Glomerular visceral epithelial cell (primary cell): ENCODE results near the gene HSPA2.
"Not testable (repeated sequence)": the region's sequence is repeated elsewhere in the genome, so short reads cannot be mapped to it uniquely, and the experiment has no call there.

Experiments used
- DNase-seq: peaks from one replicate; pipeline ENCODE4 v3.0.0-alpha.2; 2016; ENCODE audit errors: extremely low spot score

The HSPA2 gene

DNA sequence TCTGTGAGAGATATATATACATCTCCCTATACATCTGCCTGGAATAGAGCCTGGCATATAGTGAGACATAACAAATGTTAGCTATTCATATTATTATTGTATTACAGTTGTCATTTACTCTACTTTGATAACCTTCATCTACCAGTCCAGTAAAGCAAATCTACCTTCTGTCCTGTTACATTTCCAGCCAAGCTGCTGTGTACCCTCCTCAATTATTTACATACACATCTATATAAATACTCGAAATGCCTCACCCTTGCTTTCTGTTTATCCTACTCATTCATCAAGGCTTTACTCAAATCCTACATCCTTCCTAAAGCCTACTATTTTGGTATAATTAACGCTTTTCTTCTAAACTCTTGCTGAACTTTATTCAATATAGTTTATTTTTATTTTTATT is 27.3 kb upstream of the HSPA2 start:
- DNase-seq: no peak

DNA sequence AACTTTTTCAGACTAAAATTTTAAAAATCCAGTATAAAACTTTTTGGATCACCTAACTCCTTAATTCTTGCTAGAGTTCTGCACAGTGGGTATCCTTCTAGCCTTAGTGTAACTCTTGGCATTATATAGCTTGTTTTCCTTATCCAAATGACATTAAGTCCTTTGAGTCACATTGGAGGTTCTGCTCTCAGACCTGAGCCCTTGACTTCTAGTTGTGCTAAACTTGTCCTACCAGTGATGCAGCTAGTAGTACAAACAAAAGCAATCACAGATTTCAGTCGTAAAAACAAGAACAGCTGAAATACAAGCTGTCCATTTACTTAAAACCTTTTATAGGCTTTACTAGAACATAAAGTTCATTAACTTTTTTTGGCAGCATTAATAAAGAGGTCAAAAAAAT is 25.5 kb upstream of the HSPA2 start:
- DNase-seq: no peak

GRCh38 chr14:64516969-64517368 is 23.6 kb upstream of the HSPA2 start:
- DNase-seq: no peak

GRCh38 chr14:64517667-64518066 is 22.9 kb upstream of the HSPA2 start:
- DNase-seq: not testable (repeated sequence)

DNA sequence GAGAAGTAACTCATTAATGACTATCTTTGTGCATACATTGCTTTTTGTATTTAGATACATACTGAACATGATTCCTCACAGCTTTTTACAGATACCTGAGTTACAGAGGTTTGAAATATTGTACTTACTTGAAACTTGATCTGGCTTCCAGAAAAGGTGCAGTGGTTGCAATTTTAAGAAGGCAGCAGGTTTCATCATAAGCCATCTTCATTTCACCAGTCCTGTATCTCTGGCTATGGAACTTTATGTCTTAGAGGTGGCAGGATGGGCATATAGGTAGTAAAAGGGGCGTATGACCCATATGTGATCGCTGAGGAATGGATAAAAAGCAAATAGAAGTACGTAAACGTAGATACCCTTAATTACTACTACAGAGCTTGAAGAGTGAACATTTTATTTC is 22.3 kb upstream of the HSPA2 start:
- no peak for DNase-seq

DNA sequence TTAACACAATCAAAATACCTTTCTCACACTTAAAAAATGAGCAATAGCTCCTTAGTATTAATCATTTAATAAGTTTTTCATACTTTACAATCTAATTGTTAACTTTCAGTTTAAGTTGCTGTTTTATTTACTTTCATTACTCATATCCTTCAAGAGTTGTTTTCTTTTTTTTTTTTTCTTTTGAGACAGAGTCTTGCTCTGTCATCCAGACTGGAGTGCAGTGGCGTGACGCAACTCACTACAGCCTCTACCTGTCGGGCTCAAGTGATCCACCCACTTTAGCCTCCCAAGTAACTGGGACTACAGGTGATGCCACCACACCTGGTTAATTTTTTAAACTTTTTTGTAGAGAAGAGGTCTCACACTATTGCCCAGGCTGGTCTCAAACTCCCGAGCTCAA is 19.8 kb upstream of the HSPA2 start:
- no peak for DNase-seq

DNA sequence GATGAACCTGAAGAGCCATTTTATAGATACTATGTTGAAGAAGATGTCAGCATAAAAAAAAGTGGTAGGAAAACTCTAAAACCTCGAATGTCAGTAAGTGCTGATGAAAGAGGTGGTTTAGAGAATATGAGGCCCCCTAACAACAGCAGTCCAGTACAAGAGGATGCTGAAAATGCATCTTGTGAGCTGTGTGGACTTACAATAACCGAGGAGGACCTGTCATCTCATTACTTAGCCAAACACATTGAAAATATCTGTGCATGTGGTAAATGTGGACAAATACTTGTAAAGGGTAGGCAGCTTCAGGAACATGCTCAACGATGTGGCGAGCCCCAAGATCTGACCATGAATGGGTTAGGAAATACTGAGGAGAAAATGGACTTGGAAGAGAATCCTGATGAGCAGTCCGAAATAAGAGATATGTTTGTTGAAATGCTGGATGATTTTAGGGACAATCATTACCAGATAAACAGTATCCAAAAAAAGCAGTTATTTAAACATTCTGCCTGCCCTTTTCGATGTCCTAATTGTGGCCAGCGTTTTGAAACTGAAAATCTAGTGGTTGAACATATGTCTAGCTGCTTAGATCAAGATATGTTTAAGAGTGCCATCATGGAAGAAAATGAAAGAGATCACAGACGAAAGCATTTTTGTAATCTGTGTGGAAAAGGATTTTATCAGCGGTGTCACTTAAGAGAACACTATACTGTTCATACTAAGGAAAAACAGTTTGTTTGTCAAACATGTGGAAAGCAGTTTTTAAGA is 17.8 kb upstream of the HSPA2 start:
- no peak for DNase-seq

GRCh38 chr14:64525354-64525753 is 15.2 kb upstream of the HSPA2 start:
- no peak for DNase-seq

DNA sequence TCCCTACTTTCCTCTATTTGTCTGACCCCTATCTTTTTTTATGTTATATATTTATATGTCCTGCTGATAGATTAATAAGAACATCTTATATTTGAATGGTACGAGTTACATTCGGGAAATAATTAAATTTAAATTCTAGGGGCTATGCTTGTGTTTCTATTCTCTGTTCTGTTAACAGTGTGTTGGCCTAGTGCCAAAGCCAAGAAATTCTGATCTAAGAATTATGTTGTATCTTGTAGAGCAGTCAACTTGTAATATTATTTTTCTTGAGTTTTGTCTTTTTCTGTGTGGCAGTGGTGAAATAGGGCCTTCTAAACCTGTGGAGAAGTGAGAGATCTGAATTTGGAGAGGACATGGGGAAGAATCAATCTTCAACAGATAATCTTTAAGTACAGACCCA is 9.0 kb upstream of the HSPA2 start:
- no peak for DNase-seq

- peak; percentile 15 for DNase-seq
These were observed 3.9 kb upstream of the HSPA2 start for GRCh38 chr14:64536488-64537245.

- DNase-seq: no peak
These were observed 875 bp downstream of the HSPA2 start for GRCh38 chr14:64541261-64541971.

DNA sequence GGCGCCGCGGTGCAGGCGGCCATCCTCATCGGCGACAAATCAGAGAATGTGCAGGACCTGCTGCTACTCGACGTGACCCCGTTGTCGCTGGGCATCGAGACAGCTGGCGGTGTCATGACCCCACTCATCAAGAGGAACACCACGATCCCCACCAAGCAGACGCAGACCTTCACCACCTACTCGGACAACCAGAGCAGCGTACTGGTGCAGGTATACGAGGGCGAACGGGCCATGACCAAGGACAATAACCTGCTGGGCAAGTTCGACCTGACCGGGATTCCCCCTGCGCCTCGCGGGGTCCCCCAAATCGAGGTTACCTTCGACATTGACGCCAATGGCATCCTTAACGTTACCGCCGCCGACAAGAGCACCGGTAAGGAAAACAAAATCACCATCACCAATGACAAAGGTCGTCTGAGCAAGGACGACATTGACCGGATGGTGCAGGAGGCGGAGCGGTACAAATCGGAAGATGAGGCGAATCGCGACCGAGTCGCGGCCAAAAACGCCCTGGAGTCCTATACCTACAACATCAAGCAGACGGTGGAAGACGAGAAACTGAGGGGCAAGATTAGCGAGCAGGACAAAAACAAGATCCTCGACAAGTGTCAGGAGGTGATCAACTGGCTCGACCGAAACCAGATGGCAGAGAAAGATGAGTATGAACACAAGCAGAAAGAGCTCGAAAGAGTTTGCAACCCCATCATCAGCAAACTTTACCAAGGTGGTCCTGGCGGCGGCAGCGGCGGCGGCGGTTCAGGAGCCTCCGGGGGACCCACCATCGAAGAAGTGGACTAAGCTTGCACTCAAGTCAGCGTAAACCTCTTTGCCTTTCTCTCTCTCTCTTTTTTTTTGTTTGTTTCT is 1.7 kb downstream of the HSPA2 start:
- DNase-seq: no peak

- DNase-seq: no peak
These were observed 2.3 kb downstream of the HSPA2 start for GRCh38 chr14:64542836-64543201.

DNA sequence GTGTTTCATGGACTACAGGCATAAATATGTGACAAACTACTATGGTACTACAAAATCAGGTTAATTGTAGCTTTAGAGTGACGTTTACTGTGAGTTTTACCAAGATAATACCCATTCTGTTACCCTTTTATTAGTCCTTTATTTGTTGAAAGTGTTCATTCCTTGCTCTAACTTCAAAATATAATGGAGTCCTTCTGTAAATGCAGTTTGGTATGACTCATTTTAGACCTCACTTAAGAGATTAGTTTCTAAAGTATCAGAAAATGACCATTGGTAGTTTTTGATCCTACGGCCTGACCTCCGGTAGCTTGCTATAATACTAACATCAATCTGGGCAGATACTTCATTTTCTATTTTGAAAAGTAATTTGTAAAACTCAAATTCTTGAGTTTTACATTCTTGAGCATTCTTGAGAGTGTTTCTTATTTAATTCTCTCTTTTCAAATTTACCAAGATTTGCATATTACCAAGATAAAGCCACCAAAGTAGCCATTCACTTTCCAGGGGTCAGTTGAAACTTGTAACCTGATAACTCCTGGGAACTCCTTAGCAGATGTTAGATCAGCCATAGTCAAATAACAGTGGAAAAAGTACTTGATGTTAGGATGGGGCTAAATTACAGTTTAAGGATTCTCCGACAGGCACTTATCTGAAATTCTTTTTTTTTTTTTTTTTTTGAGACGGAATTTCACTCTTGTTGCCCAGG is 4.2 kb downstream of the HSPA2 start:
- no peak for DNase-seq

DNA sequence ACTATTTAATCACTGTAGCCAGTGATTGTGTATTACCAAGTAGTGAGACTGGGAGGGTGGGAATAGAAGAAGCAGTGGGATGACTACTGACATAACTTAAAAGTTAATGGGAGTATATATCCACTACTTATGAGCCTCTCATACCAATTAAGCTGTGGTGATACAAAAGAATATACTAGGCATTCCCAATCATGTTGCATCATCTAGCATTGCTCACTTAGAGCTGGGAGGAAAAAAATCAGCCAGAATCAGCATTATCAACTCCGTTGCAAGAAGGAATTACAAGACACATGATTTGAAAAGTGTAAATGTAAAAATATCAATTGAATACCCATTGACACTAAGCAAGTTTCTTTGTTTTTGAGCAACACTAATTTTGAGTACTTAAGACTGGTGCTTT is 8.5 kb downstream of the HSPA2 start:
- DNase-seq: no peak

- no peak for DNase-seq
These were observed 9.5 kb downstream of the HSPA2 start, which contains the start of gene PPP1R36 for GRCh38 chr14:64549791-64550620. Gene PPP1R36 (plus strand): TSS chr14:64549961. CDS start chr14:64549998, 37 bp downstream.

DNA sequence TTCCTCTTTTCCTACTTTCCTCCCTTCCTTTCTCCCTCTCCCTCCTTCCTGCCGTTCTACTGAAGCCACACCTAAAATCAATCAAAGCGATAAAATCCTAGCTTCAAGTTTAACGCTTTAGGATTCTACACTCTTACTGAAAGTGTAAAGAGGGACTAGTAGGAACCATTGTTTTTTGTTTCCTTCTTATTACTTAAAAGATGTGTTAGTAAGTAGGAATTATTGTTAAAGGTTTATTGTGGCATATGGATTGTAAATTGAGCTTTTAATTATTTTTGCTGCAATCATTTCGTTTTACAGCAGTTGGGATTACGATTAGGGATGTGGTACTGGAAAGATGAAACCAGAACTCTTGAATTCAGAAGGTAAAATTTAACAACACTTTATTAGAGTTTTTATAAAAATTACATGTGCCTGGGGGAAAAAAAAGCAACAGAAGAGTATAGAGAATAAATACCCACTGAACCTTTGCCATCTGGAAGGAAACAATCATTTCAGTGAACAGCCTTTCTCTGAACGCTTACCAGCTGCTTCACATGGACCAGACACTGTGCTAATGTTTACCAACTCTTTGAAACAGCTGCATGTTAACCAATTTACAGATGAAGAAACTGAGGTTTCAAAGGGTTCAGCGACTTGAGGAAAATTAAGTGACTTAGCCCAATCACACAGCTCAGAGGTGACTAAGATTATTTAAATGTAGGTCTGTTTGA is 10.2 kb downstream of the HSPA2 start:
- DNase-seq: no peak

- no peak for DNase-seq
These were observed 14.0 kb downstream of the HSPA2 start for GRCh38 chr14:64554556-64554955.

DNA sequence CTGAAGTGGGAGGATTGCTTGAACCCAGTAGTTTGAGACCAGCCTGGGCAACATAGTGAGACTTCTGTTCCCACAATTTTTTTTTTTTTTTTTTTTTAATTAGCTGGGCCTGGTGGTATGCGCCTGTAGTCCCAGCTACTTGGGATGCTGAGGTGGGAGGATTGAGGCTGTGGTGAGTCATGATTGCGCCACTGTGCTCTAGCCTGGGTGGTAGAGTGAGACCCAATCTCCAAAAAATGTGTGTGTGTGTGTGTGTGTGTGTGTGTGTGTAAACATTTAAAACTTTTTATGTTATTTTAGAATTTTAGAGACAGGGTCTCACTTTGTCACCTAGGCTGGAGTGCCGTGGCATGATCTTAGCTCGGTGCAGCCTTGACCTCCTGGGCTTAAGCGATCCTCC is 16.0 kb downstream of the HSPA2 start:
- DNase-seq: peak; percentile 20

DNA sequence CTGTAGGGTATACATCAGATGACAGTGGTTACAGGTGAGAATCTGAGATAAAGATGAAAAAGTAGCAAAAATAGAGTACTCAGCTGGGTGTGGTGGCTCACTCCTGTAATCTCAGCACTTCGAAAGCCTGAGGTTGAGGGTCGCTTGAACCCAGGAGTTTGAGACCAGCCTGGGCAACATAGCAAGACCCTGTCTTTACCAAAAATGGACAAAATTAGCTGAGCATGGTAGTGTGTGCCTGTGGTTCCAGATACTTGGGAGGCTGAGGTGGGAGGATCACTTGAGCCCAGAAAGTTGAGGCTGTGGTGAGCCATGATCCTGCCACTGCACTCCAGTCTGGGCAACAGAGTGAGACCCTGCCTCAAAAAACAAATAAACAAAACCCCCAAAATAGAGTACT is 17.7 kb downstream of the HSPA2 start:
- DNase-seq: not testable (repeated sequence)
